Left lung (tissue), 10 donors: Measurements from ENCODE around the gene MIEN1. TPM values are rescaled to one million over a fixed set of nuclear protein-coding genes. Genes with fewer than 3 reads are reported as not detected.

Source experiments
- ATAC-seq: fragments of 200-7000 bp; cut with Tn5 transposase; one replicate; pipeline ENCODE4 v1.9.1; 2020; ENCODE audit warnings: moderate library complexity
- DNase-seq, 4 donors: peaks; one replicate each; pipeline ENCODE4 v3.0.0-alpha.2; 2013 to 2020
- H3K27ac ChIP-seq, 2 donors: fragments of 200-600 bp; sonication (generic) in 1 of 2; one replicate each; pipeline versions ENCODE4 v1.5.0 to v1.8.0; 2020 to 2021
- H3K27me3 ChIP-seq, 2 donors: fragments of 200-600 bp; sonication (generic) in 1 of 2; one replicate each; pipeline versions ENCODE4 v1.5.0 to v1.8.0; 2020 to 2021
- H3K36me3 ChIP-seq, 2 donors: fragments of 200-600 bp; sonication (generic) in 1 of 2; one replicate each; pipeline versions ENCODE4 v1.5.0 to v1.8.0; 2020 to 2021
- H3K4me1 ChIP-seq, 2 donors: fragments of 200-600 bp; one replicate each; pipeline ENCODE4 v1.8.0; 2021
- H3K4me3 ChIP-seq, 2 donors: fragments of 200-600 bp; sonication (generic) in 1 of 2; one replicate each; pipeline versions ENCODE4 v1.5.0 to v1.8.0; 2020 to 2021; ENCODE audit warnings: mild to moderate bottlenecking in 1 of 2
- H3K9me3 ChIP-seq, 2 donors: fragments of 200-600 bp; sonication (generic) in 1 of 2; one replicate each; pipeline versions ENCODE4 v1.5.0 to v1.8.0; 2020 to 2021
- CTCF ChIP-seq, 2 donors: fragments of 200-600 bp; sonication (generic) in 1 of 2; IDR thresholded peaks; one replicate each; pipeline versions ENCODE4 v1.5.0 to v1.8.0; 2021; ENCODE audit warnings: antibody characterized with exemption in 2 of 2
- intact Hi-C, 2 donors: fragments of 100-400 bp; cut with DNase I; formaldehyde crosslinking; loops; one replicate each; pipeline versions ENCODE4 v1.11.2 to v1.14.2; 2022
- polyA plus RNA-seq, 6 donors: library from polyadenylated mRNA; unstranded; fragments of 120-200 nt; gene quantifications; one replicate each; pipeline ENCODE4 v1.2.1, GENCODE V29; 2013; ENCODE audit not compliant: insufficient read length in 6 of 6
- total RNA-seq, 2 donors: library from RNA; stranded (reverse); fragmentation: NEBNext Ultra II Directional; extraction: Animal tissue kit (Norgen Biotek cat#: 25700); gene quantifications; one replicate each; pipeline ENCODE4 v1.2.1, GENCODE V29; 2021
- donor health status: DM: no; HTN: yes; CAD: no.
- donor health status: DM: no; HTN: no; CAD: no.

MIEN1 gene
- total and polyA plus RNA-seq, 8 donors, result 18.8 to 57.9 (median 25.5) TPM

- intact Hi-C loops, result no loop called here
- Histone ChIP-seq H3K27ac (peak overlapping the region; percentile 94 to 99), H3K4me1 (peaks cover 0 to 23% of the 10 kb centered on the region in 2 donors)
Measured at GRCh38 chr17:39753514-39754160, 23.3 kb upstream of the MIEN1 start.

GRCh38 chr17:39752241-39752881 lies 22.0 kb upstream of the MIEN1 start:
- Histone ChIP-seq H3K27me3 (no peaks in the 10 kb centered on the region), H3K9me3 (no peaks in the 10 kb centered on the region), H3K27ac (no peak overlapping the region), H3K36me3 (no peaks in the 10 kb centered on the region), H3K4me3 (no peak overlapping the region), H3K4me1 (peaks cover 0 to 16% of the 10 kb centered on the region in 2 donors)
- ATAC-seq, result no peak
- no peak for TF ChIP-seq CTCF (IDR thresholded peaks at IDR 0.05)
- intact Hi-C loops, result no loop called here
- no peak for DNase-seq

More at GRCh38 chr17:39753514-39754160, 23.3 kb upstream of the MIEN1 start:
- ATAC-seq, result peak; percentile 56
- Histone ChIP-seq H3K9me3 (no peaks in the 10 kb centered on the region), H3K36me3 (no peaks in the 10 kb centered on the region), H3K27me3 (no peaks in the 10 kb centered on the region), H3K4me3 (peak overlapping the region; percentile 59 to 67)
- TF ChIP-seq CTCF (IDR thresholded peaks at IDR 0.05), result no peak
- DNase-seq, result peak in 3 of 4 donors; percentile 39 to 92 (median 59)

- no peaks in the 10 kb centered on the region for H3K36me3 ChIP-seq
- ATAC-seq (no peak), DNase-seq (no peak)
- H3K27me3 ChIP-seq, result no peaks in the 10 kb centered on the region
- TF ChIP-seq CTCF (IDR thresholded peaks at IDR 0.05), result no peak
- H3K27ac ChIP-seq, result no peak overlapping the region
- H3K9me3 ChIP-seq, result no peaks in the 10 kb centered on the region
- intact Hi-C loops, result no loop called here
- no peak overlapping the region for H3K4me3 ChIP-seq
- H3K4me1 ChIP-seq, result peaks cover 0 to 15% of the 10 kb centered on the region in 2 donors
Measured at GRCh38 chr17:39751637-39752036, 21.3 kb upstream of the MIEN1 start.

GRCh38 chr17:39751016-39751543 lies 20.7 kb upstream of the MIEN1 start:
- Histone ChIP-seq H3K9me3 (no peaks in the 10 kb centered on the region), H3K27me3 (no peaks in the 10 kb centered on the region), H3K4me3 (no peak overlapping the region), H3K4me1 (peaks cover 0 to 15% of the 10 kb centered on the region in 2 donors), H3K27ac (no peak overlapping the region), H3K36me3 (no peaks in the 10 kb centered on the region)
- DNase-seq (no peak), ATAC-seq (no peak)
- no peak for TF ChIP-seq CTCF (IDR thresholded peaks at IDR 0.05)
- intact Hi-C loops, result no loop called here
